ENCODE results near the gene RIC3.

DNA sequence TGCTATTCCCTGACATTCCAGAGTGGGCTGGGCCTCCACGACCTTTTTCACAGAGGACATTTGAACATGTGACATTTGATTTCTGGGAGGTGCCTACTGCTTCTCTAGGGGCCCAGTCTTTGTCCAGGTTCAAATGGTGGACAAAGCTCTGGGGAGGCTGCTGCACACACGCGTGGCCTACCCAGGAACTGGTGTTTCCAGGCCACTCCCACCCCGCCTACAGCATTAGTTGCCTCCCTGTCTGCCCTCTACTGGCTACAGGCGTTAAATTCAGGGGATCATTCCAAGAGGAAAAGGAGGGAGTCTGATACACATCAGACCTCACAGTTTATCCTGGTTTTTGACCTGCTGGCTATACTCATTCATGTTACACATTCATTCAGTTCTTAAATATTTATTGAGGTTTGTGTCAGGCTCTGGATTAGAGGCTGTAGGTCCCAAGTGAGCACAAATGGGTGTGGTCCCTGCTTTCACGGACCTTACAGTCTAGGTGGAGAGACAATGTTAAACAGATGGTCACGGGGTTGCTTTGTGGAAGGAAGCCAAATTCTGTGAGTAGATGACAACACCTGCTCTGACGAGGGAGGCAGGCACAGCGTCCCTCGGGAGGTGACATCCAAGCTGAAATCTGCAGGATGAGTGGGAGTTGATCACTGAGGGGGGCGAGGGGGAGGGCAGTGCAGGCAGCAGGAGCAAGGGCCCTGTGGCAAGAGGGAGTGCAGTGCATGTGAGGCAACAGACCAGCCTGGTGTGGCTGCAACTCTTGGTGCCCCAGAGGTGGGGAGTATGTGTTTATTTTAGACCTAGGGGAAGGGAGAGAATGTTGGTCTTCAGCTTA, 76.0 kb downstream of the RIC3 start:
- TF ChIP-seq, protein P1, sequence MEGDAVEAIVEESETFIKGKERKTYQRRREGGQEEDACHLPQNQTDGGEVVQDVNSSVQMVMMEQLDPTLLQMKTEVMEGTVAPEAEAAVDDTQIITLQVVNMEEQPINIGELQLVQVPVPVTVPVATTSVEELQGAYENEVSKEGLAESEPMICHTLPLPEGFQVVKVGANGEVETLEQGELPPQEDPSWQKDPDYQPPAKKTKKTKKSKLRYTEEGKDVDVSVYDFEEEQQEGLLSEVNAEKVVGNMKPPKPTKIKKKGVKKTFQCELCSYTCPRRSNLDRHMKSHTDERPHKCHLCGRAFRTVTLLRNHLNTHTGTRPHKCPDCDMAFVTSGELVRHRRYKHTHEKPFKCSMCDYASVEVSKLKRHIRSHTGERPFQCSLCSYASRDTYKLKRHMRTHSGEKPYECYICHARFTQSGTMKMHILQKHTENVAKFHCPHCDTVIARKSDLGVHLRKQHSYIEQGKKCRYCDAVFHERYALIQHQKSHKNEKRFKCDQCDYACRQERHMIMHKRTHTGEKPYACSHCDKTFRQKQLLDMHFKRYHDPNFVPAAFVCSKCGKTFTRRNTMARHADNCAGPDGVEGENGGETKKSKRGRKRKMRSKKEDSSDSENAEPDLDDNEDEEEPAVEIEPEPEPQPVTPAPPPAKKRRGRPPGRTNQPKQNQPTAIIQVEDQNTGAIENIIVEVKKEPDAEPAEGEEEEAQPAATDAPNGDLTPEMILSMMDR (IDR thresholded peaks at IDR 0.05 in 2 of 3, conservative IDR thresholded peaks at IDR 0.05 in 1 of 3; ENCODE audit: borderline replicate concordance in 1 of 3, insufficient read depth in 1 of 3, low read depth in 2 of 3, low read length in 2 of 3), result peak; percentile 59 to 86 (median 80); a peak in 5 of 6 replicates
- no peak for TF ChIP-seq POLR2A (IDR thresholded peaks at IDR 0.05; ENCODE audit: borderline replicate concordance, extremely low read depth, insufficient read depth, insufficient read length)
